BE2C (cell line): Measurements from ENCODE around the gene FBXL20.

Source experiments
- DNase-seq: peaks from one replicate; pipeline ENCODE4 v3.0.0-alpha.2; 2020
- H3K27me3 ChIP-seq: fragments of 250-450 bp; sonication (Bioruptor Pico); 2 replicates; pipeline ENCODE4 v1.5.1; 2020; ENCODE audit warnings: mild to moderate bottlenecking
- H3K36me3 ChIP-seq: fragments of 250-450 bp; sonication (Bioruptor Pico); 2 replicates; pipeline ENCODE4 v1.5.1; 2020; ENCODE audit warnings: mild to moderate bottlenecking
- H3K4me1 ChIP-seq: fragments of 250-450 bp; sonication (Bioruptor Pico); 2 replicates; pipeline ENCODE4 v1.5.1; 2020
- H3K4me3 ChIP-seq: 2 replicates; pipeline ENCODE4 v1.5.1; 2011; ENCODE audit warnings: low read depth, low read length
- H3K9me3 ChIP-seq: fragments of 250-450 bp; sonication (Bioruptor Pico); 2 replicates; pipeline ENCODE4 v1.5.1; 2020
- CTCF ChIP-seq: IDR thresholded peaks from 2 replicates; pipeline ENCODE4 v1.5.1; 2012; ENCODE audit warnings: mild to moderate bottlenecking, low read depth, low read length

FBXL20 gene

GRCh38 chr17:39209317-39210092, 191.9 kb downstream of the FBXL20 start:
- peaks cover 7% of the 10 kb centered on the region for H3K36me3 ChIP-seq
- DNase-seq: peak; percentile 60
- peak overlapping the region; percentile 28 for H3K4me3 ChIP-seq
- TF ChIP-seq CTCF: no peak
- H3K9me3 ChIP-seq: no peaks in the 10 kb centered on the region
- peaks cover 13% of the 10 kb centered on the region for H3K4me1 ChIP-seq
- H3K27me3 ChIP-seq: peaks cover 5% of the 10 kb centered on the region; the same call in 1 of the 2 replicates

GRCh38 chr17:39208893-39209292, 192.5 kb downstream of the FBXL20 start:
- peaks cover 13% of the 10 kb centered on the region for H3K4me1 ChIP-seq
- peak; percentile 62 for DNase-seq

GRCh38 chr17:39208136-39208535, 193.3 kb downstream of the FBXL20 start:
- Histone ChIP-seq H3K9me3 (no peaks in the 10 kb centered on the region), H3K4me3 (no peak overlapping the region), H3K27me3 (peaks cover 5% of the 10 kb centered on the region; the same call in 1 of the 2 replicates), H3K4me1 (peaks cover 13% of the 10 kb centered on the region), H3K36me3 (peaks cover 21% of the 10 kb centered on the region)
- no peak for TF ChIP-seq CTCF
- DNase-seq: no peak

More at GRCh38 chr17:39208893-39209292, 192.5 kb downstream of the FBXL20 start:
- TF ChIP-seq CTCF: no peak
- H3K36me3 ChIP-seq: peaks cover 13% of the 10 kb centered on the region
- no peak overlapping the region for H3K4me3 ChIP-seq
- peaks cover 5% of the 10 kb centered on the region; the same call in 1 of the 2 replicates for H3K27me3 ChIP-seq
- H3K9me3 ChIP-seq: no peaks in the 10 kb centered on the region

GRCh38 chr17:39205112-39205526, 196.3 kb downstream of the FBXL20 start:
- TF ChIP-seq CTCF: no peak
- H3K36me3 ChIP-seq: peaks cover 48% of the 10 kb centered on the region

GRCh38 chr17:39204245-39204644, 197.2 kb downstream of the FBXL20 start:
- H3K27me3 ChIP-seq: no peaks in the 10 kb centered on the region
- DNase-seq: no peak
- H3K4me1 ChIP-seq: peaks cover 13% of the 10 kb centered on the region
- peaks cover 48% of the 10 kb centered on the region for H3K36me3 ChIP-seq
- no peak overlapping the region for H3K4me3 ChIP-seq
- TF ChIP-seq CTCF: no peak
- no peaks in the 10 kb centered on the region for H3K9me3 ChIP-seq

More at GRCh38 chr17:39205112-39205526, 196.3 kb downstream of the FBXL20 start:
- DNase-seq: no peak
- Histone ChIP-seq H3K4me3 (no peak overlapping the region), H3K27me3 (peaks cover 5% of the 10 kb centered on the region; the same call in 1 of the 2 replicates), H3K9me3 (no peaks in the 10 kb centered on the region), H3K4me1 (peaks cover 15% of the 10 kb centered on the region)
